Fibroblast of mammary gland (primary cell): Measurements from ENCODE around the gene ARHGEF18.

Experiments used
- DNase-seq: peaks from one replicate; pipeline ENCODE4 v3.0.0-alpha.2; 2010; ENCODE audit warnings: low read depth
- H3K4me3 ChIP-seq: 2 replicates; pipeline ENCODE4 v1.5.1; 2011; ENCODE audit warnings: low read depth, mild to moderate bottlenecking, low read length, moderate library complexity; ENCODE audit not compliant: control insufficient read depth
- TF ChIP-seq, protein P1 (sequence below): conservative IDR thresholded peaks from 2 replicates; pipeline ENCODE4 v1.5.1; 2011; ENCODE audit warnings: low read depth, low read length, inconsistent platforms; ENCODE audit not compliant: control insufficient read depth, insufficient read depth

Gene ARHGEF18

DNA sequence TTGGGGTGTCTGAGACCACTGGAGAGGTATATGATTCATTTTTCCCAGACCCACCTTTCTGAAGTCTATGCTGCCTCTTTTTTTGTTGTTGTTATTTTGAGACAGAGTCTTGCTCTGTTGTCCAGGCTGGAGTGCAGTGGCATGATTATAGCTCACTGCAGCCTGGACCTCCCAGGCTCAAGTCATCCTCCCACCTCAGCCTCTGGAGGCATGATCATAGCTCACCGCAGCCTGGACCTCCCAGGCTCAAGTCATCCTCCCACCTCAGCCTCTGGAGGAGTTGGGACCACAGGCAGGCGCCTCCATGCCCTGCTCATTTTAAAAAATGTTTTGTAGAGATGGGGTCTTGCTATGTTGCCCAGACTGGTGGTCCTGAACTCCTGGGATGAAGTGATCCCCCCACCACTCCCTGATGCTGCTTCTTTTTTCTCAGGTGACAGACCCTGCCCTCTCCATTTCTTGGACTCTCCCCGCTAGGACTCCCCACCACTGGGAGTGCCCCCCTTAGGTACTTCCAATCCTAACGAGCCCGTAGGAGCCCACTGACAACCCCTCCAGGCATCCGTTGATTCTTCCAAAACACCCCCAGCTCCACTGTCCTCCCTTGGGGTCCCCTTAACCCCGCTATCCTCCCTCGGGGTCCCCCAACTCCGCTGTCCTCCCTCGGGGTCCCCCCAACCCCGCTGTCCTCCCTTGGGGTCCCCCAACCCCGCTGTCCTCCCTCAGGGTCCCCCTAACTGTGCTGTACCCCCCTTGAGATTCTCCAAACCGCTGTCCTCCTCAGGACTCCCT lies 45.4 kb downstream of the ARHGEF18 start:
- H3K4me3 ChIP-seq = peak overlapping the region; percentile 82
- peak; percentile 34 for DNase-seq
- TF ChIP-seq, protein P1, sequence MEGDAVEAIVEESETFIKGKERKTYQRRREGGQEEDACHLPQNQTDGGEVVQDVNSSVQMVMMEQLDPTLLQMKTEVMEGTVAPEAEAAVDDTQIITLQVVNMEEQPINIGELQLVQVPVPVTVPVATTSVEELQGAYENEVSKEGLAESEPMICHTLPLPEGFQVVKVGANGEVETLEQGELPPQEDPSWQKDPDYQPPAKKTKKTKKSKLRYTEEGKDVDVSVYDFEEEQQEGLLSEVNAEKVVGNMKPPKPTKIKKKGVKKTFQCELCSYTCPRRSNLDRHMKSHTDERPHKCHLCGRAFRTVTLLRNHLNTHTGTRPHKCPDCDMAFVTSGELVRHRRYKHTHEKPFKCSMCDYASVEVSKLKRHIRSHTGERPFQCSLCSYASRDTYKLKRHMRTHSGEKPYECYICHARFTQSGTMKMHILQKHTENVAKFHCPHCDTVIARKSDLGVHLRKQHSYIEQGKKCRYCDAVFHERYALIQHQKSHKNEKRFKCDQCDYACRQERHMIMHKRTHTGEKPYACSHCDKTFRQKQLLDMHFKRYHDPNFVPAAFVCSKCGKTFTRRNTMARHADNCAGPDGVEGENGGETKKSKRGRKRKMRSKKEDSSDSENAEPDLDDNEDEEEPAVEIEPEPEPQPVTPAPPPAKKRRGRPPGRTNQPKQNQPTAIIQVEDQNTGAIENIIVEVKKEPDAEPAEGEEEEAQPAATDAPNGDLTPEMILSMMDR = no peak

- TF ChIP-seq, protein P1 = no peak
- H3K4me3 ChIP-seq = peak overlapping the region; percentile 82
- peak; percentile 84 for DNase-seq
Observed at GRCh38 chr19:7394731-7395359, 46.1 kb downstream of the ARHGEF18 start.

DNA sequence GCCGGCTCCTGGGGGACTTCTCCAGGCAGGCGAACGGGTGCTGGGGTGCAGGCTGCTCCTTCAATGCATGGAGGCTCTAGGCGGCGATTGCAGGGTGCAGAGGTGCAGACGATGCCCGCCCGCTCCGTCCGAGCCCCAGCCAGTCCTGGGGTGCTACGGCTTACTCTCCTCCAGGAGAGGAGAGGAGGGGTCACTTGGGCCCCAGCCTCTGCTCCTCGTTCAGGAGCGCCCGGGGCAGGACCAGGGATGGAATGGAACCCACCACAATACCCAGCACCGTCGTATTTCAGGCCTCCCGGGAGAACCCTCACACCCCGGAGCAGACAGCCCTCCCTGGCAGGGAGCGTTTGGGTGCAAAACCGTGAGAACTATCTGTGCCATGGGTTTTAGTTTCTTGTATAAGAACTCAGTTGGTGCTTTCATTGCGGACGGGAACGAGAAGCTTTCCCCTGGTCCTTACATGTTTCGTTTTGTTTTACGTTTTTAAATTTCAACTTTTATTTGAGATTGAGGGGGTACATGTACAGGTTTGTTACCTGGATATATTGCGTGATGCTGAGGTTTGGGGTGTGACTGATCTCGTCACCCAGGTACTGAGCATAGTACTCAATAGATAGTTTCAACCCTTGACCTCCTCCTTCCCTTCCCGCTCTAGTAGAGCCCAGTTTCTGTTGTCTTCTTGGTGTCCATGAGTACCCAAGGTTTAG lies 46.8 kb downstream of the ARHGEF18 start:
- peak; percentile 10 for DNase-seq
- TF ChIP-seq, protein P1 = no peak
- peak overlapping the region; percentile 82 for H3K4me3 ChIP-seq

DNA sequence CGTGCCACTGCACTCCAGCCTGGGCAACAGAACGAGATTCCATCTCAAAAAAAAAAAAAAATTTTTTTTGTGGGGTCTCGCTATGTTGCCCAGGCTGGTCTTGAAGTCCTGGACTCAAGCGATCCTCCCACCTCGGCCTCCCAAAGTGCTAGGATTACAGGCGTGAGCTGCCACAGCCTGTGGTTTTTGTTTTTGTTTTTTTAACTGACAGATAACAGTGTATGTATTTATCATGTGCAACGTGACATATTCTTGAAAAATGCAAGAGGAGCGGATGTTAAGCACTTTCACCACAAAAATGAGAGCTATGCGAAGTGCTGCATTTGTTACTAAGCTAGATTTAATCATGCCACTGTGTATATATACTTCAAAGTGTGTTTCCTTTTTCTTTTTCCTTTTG lies 49.0 kb downstream of the ARHGEF18 start:
- H3K4me3 ChIP-seq = no peak overlapping the region
- peak; percentile 69 for DNase-seq
- TF ChIP-seq, protein P1 = no peak
